Endodermal cell (in vitro differentiated cells): ENCODE data around the gene KCNJ9. TPM values are rescaled to one million over a fixed set of nuclear protein-coding genes. Genes with fewer than 3 reads are reported as not detected.

ENCODE experiments used
- DNase-seq: peaks from one replicate; pipeline ENCODE4 v3.0.0-alpha.2; 2017
- H3K27ac ChIP-seq: 2 replicates; pipeline ENCODE4 v1.5.1; 2013; ENCODE audit warnings: mild to moderate bottlenecking, low read depth, low read length, moderate library complexity
- H3K27me3 ChIP-seq: 2 replicates; pipeline ENCODE4 v1.6.1; 2013; ENCODE audit warnings: mild to moderate bottlenecking, low read length, moderate library complexity; ENCODE audit not compliant: insufficient read depth, control insufficient read depth, poor library complexity, severe bottlenecking
- H3K36me3 ChIP-seq: 2 replicates; pipeline ENCODE4 v1.7.0; 2013; ENCODE audit warnings: mild to moderate bottlenecking, low read length, moderate library complexity; ENCODE audit not compliant: control insufficient read depth, insufficient read depth
- H3K4me1 ChIP-seq: one replicate; pipeline ENCODE4 v1.7.0; 2013; ENCODE audit warnings: low read length; ENCODE audit not compliant: control insufficient read depth, insufficient read depth
- H3K4me3 ChIP-seq: 2 replicates; pipeline ENCODE4 v1.5.1; 2013; ENCODE audit warnings: mild to moderate bottlenecking, low read length, moderate library complexity
- H3K9ac ChIP-seq: 2 replicates; pipeline ENCODE4 v1.6.1; 2013; ENCODE audit warnings: mild to moderate bottlenecking, low read length, moderate library complexity; ENCODE audit not compliant: poor library complexity, severe bottlenecking; ENCODE audit errors: extremely low read depth
- H3K9me3 ChIP-seq: 2 replicates; pipeline ENCODE4 v1.6.1; 2013; ENCODE audit warnings: mild to moderate bottlenecking, low read length, moderate library complexity; ENCODE audit not compliant: control insufficient read depth
- H3K27ac Mint-ChIP-seq: 2 replicates; pipeline ENCODE4 v1.8.0; 2020; ENCODE audit warnings: mixed read lengths
- H3K27me3 Mint-ChIP-seq: 2 replicates; pipeline ENCODE4 v1.8.0; 2021; ENCODE audit warnings: mild to moderate bottlenecking, mixed read lengths; ENCODE audit not compliant: insufficient read depth
- H3K36me3 Mint-ChIP-seq: 2 replicates; pipeline ENCODE4 v1.8.0; 2020; ENCODE audit warnings: low read depth, mixed read lengths
- H3K4me1 Mint-ChIP-seq: 2 replicates; pipeline ENCODE4 v1.8.0; 2020; ENCODE audit warnings: mixed read lengths
- H3K4me3 Mint-ChIP-seq: 2 replicates; pipeline ENCODE4 v1.8.0; 2020; ENCODE audit warnings: mild to moderate bottlenecking, moderate library complexity, mixed read lengths
- H3K9me3 Mint-ChIP-seq: 2 replicates; pipeline ENCODE4 v1.8.0; 2020; ENCODE audit warnings: mild to moderate bottlenecking, mixed read lengths
- WGBS, 2 experiments: methylation state at CpG; one replicate each; pipeline versions ENCODE4 v1.1.5 to v1.1.7; 2013; ENCODE audit warnings: missing lambda C conversion rate in 2 of 2, mixed read lengths in 1 of 2; ENCODE audit not compliant: insufficient coverage in 1 of 2, insufficient read length in 1 of 2; 5-methylcytosine and 5-hydroxymethylcytosine counted together
- total RNA-seq, 2 donors: library from RNA; stranded (reverse); fragmentation: NEBNext Ultra II Directional in 1 of 2; extraction: Animal tissue kit (Norgen Biotek cat#: 25700) in 1 of 2; gene quantifications; 2 replicates in 1 of 2; 3 replicates in 1 of 2; pipeline ENCODE4 v1.2.1, GENCODE V29; 2021
- TF ChIP-seq, protein P1 (sequence below): fragments of 200-600 bp; sonication (generic); conservative IDR thresholded peaks from 2 replicates; pipeline ENCODE4 v1.5.0; 2021; ENCODE audit warnings: antibody characterized with exemption, mild to moderate bottlenecking

KCNJ9 gene
- total RNA-seq, 2 donors from 2014 or later: not detected

DNA sequence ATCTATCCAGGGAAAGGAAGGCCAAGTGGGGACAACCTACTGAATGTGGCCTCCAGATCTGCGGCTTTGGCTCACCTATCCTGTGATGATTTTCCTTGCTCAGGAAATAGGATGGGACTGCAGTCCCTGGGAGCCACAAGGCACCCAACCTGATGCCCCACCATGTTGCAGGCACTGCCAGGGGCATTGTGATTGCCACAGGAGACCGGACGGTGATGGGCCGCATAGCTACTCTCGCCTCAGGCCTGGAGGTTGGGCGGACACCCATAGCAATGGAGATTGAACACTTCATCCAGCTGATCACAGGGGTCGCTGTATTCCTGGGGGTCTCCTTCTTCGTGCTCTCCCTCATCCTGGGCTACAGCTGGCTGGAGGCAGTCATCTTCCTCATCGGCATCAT lies 46.0 kb downstream of the KCNJ9 start:
- Mint-ChIP-seq H3K27me3 (no peaks in the 10 kb centered on the region), H3K4me1 (no peaks in the 10 kb centered on the region), H3K9me3 (no peaks in the 10 kb centered on the region), H3K36me3 (no peaks in the 10 kb centered on the region), H3K27ac (no peak overlapping the region), H3K4me3 (no peak overlapping the region)
- Histone ChIP-seq H3K36me3 (no peaks in the 10 kb centered on the region), H3K27me3 (no peaks in the 10 kb centered on the region), H3K9me3 (no peaks in the 10 kb centered on the region), H3K9ac (no peak overlapping the region), H3K4me3 (no peak overlapping the region), H3K4me1 (no peaks in the 10 kb centered on the region), H3K27ac (no peak overlapping the region)
- 95 to 98% methylated on average over 7 to 9 of the region's 9 CpGs for WGBS, 2 experiments
- DNase-seq: no peak
- TF ChIP-seq, protein P1, sequence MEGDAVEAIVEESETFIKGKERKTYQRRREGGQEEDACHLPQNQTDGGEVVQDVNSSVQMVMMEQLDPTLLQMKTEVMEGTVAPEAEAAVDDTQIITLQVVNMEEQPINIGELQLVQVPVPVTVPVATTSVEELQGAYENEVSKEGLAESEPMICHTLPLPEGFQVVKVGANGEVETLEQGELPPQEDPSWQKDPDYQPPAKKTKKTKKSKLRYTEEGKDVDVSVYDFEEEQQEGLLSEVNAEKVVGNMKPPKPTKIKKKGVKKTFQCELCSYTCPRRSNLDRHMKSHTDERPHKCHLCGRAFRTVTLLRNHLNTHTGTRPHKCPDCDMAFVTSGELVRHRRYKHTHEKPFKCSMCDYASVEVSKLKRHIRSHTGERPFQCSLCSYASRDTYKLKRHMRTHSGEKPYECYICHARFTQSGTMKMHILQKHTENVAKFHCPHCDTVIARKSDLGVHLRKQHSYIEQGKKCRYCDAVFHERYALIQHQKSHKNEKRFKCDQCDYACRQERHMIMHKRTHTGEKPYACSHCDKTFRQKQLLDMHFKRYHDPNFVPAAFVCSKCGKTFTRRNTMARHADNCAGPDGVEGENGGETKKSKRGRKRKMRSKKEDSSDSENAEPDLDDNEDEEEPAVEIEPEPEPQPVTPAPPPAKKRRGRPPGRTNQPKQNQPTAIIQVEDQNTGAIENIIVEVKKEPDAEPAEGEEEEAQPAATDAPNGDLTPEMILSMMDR: no peak

DNA sequence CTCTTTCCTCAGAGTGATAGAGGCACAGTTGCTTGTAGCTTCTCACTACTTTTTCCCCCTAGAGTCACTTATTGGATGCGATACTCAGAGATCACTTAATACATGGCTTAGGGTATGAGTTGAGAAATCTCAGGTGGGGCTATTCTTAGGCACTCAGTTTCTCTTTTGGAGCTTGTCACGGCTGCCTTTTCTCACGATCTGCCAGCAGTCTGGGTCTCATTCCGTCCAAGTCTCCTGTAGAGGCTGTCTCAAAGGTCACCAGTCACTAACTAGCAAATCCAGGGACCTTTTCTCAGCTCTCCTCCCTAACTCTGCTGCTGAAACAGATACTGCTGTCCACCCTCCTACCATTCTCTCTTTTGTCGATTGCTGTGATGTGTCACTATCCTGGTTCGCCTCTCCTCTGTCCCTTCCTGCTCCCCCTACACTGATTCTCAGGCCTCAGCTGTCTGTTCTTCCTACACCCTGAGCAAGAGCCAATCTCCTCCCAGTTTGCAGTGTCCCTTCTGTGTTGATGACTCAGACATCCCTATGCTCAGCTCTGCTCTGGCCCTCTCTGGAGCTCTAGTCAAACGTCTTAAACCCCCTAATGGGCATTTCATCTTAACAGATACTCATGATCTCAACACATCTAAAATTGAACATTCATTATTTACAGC lies 46.7 kb downstream of the KCNJ9 start:
- Mint-ChIP-seq H3K4me1 (no peaks in the 10 kb centered on the region), H3K4me3 (no peak overlapping the region), H3K27ac (no peak overlapping the region), H3K9me3 (no peaks in the 10 kb centered on the region), H3K27me3 (no peaks in the 10 kb centered on the region), H3K36me3 (no peaks in the 10 kb centered on the region)
- WGBS, 2 experiments: 87 to 91% methylated on average over 7 of the region's 7 CpGs
- Histone ChIP-seq H3K27ac (no peak overlapping the region), H3K4me1 (no peaks in the 10 kb centered on the region), H3K4me3 (no peak overlapping the region), H3K9ac (no peak overlapping the region), H3K27me3 (no peaks in the 10 kb centered on the region), H3K9me3 (no peaks in the 10 kb centered on the region), H3K36me3 (no peaks in the 10 kb centered on the region)
- TF ChIP-seq, protein P1: no peak
- no peak for DNase-seq

DNA sequence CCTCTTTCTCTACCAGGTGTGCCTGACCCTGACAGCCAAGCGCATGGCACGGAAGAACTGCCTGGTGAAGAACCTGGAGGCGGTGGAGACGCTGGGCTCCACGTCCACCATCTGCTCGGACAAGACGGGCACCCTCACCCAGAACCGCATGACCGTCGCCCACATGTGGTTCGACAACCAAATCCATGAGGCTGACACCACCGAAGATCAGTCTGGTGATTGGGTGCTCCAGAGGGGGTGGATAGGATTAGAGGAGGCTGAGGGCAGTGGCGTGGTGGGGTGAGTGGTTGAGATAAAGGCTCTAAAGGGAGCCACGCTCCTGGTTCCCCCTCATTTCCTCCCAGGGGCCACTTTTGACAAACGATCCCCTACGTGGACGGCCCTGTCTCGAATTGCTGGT lies 47.3 kb downstream of the KCNJ9 start:
- H3K4me1 Mint-ChIP-seq: no peaks in the 10 kb centered on the region
- no peaks in the 10 kb centered on the region for H3K27me3 Mint-ChIP-seq
- Histone ChIP-seq H3K27ac (no peak overlapping the region), H3K27me3 (no peaks in the 10 kb centered on the region), H3K9me3 (no peaks in the 10 kb centered on the region), H3K9ac (no peak overlapping the region), H3K36me3 (no peaks in the 10 kb centered on the region), H3K4me1 (no peaks in the 10 kb centered on the region), H3K4me3 (no peak overlapping the region)
- no peak overlapping the region for H3K27ac Mint-ChIP-seq
- TF ChIP-seq, protein P1: no peak
- no peak overlapping the region for H3K4me3 Mint-ChIP-seq
- H3K9me3 Mint-ChIP-seq: no peaks in the 10 kb centered on the region
- no peaks in the 10 kb centered on the region for H3K36me3 Mint-ChIP-seq
- no peak for DNase-seq
- WGBS, 2 experiments: 91 to 100% methylated on average over 7 to 18 of the region's 18 CpGs
